Measurements from ENCODE around the gene CHMP1B. TPM values are rescaled to one million over a fixed set of nuclear protein-coding genes. Genes with fewer than 3 reads are reported as not detected.

CHMP1B gene
- total RNA-seq, 4 donors from 2014 or later: 33.4 to 55.1 (median 39.8) TPM

DNA sequence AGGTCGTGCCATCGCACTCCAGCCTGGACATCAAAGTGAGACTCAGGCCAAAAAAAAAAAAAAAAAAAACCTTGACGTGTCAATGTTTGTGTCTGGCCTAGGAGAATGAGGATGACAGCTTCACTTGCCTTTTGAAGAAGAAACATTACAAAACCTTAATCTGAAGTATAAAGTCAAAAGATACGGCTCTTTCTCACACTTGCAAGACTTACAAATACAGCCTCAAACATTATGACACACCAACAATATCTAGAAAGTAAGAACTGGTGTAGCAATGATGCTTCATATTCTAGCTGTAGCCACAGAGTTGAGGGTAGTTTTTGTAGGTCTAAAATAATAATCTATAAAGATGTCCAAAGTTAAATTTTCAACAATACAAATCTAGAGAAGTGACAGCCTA lies 31.4 kb downstream of the CHMP1B start:
- TF ChIP-seq, protein P1, sequence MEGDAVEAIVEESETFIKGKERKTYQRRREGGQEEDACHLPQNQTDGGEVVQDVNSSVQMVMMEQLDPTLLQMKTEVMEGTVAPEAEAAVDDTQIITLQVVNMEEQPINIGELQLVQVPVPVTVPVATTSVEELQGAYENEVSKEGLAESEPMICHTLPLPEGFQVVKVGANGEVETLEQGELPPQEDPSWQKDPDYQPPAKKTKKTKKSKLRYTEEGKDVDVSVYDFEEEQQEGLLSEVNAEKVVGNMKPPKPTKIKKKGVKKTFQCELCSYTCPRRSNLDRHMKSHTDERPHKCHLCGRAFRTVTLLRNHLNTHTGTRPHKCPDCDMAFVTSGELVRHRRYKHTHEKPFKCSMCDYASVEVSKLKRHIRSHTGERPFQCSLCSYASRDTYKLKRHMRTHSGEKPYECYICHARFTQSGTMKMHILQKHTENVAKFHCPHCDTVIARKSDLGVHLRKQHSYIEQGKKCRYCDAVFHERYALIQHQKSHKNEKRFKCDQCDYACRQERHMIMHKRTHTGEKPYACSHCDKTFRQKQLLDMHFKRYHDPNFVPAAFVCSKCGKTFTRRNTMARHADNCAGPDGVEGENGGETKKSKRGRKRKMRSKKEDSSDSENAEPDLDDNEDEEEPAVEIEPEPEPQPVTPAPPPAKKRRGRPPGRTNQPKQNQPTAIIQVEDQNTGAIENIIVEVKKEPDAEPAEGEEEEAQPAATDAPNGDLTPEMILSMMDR (IDR thresholded peaks at IDR 0.05; ENCODE audit: low read depth): no peak

DNA sequence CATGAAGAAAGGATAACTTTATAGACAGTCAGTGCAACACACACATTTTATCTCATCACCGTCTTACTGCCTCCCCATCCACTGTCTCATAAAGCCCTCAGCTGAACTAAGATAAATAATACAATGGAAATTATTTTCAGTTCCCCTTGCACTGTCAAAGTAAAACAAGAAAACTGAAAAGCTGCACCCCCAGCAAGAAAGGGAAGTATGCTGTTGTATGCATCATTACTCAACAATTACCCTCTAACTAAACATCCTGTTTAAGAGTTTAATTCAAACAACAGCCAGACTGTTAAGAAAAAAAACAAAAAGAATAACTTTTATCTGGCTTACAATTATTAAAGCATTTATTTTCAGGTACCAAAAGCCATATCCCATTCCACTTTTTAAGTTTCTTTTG lies 31.9 kb downstream of the CHMP1B start:
- TF ChIP-seq, protein P1 (IDR thresholded peaks at IDR 0.05; ENCODE audit: low read depth): no peak

DNA sequence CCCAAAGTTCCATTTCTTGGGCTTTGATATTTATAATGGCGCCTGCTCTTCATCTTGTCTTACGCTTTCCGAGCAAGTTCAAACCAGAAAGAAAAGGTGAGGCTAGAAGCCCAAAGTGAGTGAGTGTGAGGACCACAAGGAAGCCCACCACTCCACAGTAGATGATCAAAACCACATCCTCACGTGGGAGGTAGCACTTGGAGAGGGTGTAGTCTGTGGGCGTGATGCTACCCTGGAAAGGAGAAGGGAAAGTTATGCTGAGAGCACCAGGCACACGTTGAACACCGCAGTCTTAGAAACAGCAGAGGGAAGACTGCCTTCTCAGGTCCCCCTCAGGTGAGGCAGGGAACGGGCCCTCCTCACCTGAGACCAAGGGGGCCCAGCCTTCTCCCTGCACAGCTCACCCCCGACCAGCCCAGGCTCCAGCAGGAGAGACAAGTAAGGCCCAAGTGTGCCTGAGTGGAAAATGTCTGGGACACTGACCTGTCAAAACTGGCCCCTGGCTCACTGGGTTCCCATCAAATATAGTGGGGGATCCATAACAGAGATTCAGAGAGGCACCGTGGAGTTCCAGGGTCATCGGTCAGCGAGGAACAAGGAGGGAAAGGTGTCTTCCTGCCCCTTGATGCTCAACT lies 33.3 kb downstream of the CHMP1B start:
- TF ChIP-seq, protein P1 (IDR thresholded peaks at IDR 0.05; ENCODE audit: low read depth): no peak

DNA sequence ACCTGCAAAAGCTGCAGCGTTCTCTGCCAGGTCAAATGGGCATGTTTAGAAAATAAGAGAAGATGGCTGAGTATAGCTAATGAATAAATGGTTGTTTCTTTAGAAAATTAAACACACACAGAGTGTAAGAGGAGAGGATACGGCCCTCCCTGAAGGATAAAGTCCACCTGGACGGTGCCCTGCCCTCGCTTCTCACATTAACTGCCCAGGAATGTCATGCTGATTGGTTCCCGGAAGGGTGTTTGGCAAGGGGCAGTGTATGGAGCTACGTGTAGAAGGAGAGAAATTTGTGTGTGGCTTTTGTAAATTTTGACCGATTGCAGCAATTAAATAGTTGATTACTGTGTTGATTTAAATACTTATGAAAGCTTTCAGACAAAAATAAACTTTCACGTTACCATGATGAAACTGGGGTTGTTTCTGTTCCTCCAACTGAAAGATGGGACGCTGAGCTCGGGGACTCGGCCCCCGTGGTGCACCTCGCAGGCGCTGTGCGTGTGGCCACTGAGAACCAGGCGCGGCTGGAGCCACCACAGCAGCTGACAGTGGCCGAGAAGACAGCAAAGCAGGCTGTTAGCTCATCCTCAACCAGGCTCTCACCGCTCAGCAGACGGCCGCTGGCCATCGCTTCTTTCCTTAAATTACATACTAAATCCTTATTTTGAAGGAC lies 34.2 kb downstream of the CHMP1B start:
- TF ChIP-seq, protein P1 (IDR thresholded peaks at IDR 0.05; ENCODE audit: low read depth): no peak

DNA sequence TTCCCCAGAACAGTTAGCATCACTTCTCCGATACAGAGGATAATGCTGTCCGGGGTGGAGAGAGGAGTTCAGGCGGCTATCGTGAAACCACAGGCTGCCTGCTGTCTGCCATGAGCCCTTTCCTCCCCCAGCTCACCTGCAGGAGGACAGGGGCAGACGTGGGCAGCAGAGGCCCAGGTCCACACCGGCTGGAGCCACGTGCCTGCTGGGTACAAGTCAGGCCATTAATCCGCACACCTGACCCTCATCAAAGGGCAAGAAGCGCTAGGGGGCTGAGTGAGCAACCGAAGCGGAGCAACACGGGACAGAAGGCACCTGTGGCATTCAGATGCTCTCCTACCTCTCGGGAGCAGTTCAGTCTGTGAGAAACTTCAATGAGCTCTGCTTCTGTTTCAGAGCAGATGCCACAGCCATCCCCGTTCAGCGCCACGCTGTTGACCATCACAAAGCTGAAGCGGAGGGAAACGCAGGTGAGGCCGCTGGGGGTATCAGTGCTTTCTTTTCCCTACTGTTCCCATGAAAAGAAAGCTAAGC lies 35.4 kb downstream of the CHMP1B start:
- TF ChIP-seq, protein P1 (IDR thresholded peaks at IDR 0.05; ENCODE audit: low read depth): no peak

DNA sequence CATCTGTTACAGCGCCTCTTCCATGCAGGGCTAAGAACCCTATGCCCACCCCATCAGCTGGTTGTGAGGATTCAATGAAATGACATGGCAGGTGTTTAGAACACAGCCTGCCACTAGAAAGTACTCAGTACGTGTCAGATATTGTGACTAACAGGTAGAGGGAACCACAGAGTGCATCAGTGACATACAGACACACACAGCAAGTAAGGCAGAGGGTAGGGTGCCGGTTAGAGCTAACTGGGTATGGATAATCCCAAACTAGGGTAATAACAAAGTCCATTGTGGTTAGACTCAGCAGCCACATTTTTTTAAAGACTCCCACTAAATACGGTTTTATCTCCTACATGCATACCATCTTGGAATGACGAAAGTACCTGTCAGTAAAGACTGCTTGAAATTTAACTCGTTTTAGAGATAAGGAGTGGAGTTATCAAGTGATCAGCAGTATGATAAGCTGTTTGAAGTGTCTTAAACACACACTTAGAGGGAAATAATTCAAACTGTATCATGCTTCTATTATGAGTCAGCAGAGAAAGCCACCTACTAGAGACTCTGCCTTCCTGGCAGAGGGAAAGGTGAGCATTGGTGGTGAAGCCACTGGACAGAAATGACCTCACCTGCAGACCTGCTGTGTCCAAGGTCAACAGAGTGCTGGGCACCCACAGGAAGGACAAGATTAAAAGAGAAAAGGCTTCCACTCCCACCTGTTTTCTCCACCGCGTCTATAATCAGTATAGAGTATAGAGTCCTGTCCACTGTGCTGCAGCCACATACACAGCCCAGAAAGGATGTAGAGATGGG lies 36.3 kb downstream of the CHMP1B start:
- TF ChIP-seq, protein P1 (IDR thresholded peaks at IDR 0.05; ENCODE audit: low read depth): no peak

DNA sequence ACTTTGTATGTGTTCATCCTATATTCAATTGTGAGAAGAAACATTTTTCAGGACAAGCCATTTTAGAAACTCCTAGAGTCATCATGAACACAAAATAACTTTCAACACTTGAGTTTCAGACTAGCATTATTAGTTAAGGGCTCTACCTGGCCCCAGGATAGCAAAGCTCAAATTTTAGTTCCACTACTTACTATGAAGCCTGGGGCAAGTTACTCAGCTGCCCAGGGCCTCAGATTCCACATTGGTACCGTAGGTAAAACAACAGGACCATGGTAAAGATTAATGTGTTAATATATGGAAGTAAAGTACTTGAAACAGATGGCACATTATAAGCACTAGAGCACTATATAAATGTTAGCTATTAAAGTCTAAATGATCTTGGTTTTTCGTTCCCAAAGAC lies 37.5 kb downstream of the CHMP1B start:
- TF ChIP-seq, protein P1 (IDR thresholded peaks at IDR 0.05; ENCODE audit: low read depth): no peak
